Fibroblast of lung (primary cell): ENCODE results near the gene MRPS27.

ENCODE experiments used
- CTCF ChIP-seq, 2 donors: IDR thresholded peaks in 1 of 2; conservative IDR thresholded peaks in 1 of 2; 1 replicate in 1 of 2; 2 replicates in 1 of 2; pipeline ENCODE4 v1.5.1; 2011 to 2012; ENCODE audit warnings: low read length in 2 of 2, control low read depth in 1 of 2, inconsistent platforms in 1 of 2, low read depth in 1 of 2, mild to moderate bottlenecking in 1 of 2
- EZH2 ChIP-seq: IDR thresholded peaks from 2 replicates; pipeline ENCODE4 v1.5.1; 2012; ENCODE audit warnings: low read length, control low read depth, mild to moderate bottlenecking; ENCODE audit errors: missing control alignments

DNA sequence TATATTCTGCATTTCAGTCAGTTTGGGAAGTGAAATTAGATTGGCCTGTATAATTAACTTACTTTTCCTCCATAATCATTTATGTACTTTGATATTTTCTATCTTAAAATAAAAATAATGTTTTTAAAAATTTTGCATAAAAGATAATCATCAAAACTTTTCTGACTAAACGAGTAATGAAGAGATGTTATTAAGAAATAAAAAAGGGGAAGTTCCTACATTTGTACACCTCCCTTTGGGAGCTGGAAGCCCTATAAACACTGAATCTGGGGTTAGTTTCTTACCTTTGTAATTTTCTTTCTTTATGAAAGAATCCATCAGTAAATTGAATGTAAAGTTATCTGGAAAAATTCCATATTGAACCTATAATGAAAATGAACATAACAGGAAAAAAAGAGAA, 86.2 kb downstream of the MRPS27 start:
- TF ChIP-seq CTCF (conservative IDR thresholded peaks at IDR 0.05 in 1 of 2, IDR thresholded peaks at IDR 0.05 in 1 of 2; ENCODE audit: low read depth in 1 of 2, low read length in 2 of 2) (no peak), EZH2 (no peak)
